LHCN-M2 (cell line): Measurements from ENCODE around the gene CCL8. TPM values are rescaled to one million over a fixed set of nuclear protein-coding genes. Genes with fewer than 3 reads are reported as not detected.

Source experiments
- DNase-seq: peaks from one replicate; pipeline ENCODE4 v3.0.0-alpha.2; 2012; ENCODE audit warnings: low read depth
- total RNA-seq: library from RNA; depleted of rRNA; stranded (reverse); fragments of >200 nt; gene quantifications from 2 replicates; pipeline ENCODE4 v1.2.3, GENCODE V29; 2014; rRNA removed

The CCL8 gene
- total RNA-seq, 1 experiment from 2014 or later: not detected

DNA sequence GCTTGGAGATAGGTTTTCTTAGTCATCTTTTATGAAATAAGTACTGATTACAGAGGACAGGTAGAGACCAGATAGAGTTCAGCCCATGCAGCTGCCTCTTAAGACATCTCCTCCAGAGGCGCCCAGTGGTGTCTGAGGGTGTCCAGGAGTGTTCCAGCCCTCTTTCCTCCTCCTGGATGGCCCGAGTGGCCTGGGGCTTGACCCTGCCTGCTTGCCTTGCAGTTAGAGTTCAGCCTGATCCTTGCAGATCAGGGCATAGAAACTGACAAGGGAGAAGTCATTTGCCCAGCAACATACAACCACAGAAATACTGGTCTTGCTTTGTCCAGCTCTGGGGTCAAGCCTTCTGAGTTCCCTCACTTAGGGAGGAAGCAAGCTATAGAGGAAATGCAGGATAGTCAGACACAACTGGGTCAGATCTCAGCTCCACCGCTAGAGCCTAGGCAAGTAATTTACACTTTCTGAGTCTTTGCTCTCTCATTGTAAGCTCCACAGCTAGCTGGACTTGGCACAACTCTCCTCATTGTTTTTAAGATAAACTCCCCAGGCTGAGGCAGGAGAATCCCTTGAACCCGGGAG, 47.4 kb downstream of the CCL8 start:
- no peak for DNase-seq

DNA sequence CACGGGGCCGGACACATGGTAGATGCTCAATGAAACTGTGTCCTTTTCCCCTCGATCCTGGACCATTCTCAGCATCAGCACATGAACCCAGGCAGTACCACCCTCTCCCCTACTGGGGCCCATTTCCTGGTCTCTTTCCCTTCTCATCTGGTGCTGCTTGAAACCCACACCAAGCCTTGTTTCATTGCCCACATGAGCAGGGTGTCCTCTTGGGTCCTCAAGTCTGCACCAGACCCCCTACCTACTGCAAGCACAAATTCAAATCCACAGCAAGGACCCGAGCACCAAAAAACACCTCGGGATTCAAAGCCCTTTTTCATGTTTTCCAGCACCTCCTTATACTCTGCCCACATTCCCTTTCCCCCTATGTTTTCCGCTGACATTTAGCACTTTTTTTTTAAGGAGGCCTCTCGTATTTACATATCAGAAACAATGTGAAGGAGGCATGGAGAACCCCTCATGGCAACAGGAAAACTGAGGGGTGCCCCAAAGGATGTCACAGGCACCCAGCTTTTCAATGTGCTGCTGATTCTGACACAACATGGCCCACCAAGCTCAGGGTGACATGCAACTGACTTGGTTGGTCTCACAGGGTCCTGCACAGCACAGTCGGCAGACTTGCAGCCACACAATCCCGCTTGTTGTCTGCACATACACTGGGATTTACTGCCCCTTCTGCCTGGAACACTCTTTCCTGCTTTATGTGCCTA, 48.4 kb downstream of the CCL8 start:
- DNase-seq: no peak

DNA sequence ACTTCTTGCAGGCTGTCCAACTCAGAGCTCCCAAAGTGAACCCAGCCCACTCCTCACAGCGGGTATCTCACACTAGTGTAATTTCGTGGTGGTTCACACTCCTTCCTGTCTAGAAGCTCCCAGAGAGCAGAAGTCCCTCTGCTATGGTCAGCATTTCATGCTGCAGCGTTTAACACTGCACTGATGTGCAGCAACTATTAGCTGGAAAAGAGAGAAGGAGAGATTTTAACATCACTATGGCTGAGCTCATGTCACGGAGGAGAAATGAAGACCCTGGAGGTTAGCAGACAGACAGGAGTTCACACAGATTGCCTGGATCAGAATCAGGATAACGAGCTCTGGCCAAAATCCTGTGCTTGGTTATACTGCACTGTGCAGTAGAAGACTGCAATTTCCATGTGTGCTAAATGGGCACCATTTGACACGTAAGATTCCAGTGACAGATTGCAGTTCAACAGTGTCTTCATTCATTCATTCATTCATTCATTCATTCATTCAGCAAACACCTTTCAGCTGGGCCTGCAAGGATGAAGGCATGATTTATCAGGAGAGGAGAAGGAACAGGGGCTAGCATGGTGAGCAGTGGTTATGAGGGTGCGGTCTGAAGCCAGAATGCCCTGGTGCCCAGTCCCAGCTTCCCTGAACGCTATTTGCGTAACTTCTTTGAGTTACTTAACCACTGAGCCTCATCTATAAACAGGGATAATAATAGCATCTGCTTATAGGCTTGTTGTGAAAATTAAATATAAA, 49.1 kb downstream of the CCL8 start:
- no peak for DNase-seq

DNA sequence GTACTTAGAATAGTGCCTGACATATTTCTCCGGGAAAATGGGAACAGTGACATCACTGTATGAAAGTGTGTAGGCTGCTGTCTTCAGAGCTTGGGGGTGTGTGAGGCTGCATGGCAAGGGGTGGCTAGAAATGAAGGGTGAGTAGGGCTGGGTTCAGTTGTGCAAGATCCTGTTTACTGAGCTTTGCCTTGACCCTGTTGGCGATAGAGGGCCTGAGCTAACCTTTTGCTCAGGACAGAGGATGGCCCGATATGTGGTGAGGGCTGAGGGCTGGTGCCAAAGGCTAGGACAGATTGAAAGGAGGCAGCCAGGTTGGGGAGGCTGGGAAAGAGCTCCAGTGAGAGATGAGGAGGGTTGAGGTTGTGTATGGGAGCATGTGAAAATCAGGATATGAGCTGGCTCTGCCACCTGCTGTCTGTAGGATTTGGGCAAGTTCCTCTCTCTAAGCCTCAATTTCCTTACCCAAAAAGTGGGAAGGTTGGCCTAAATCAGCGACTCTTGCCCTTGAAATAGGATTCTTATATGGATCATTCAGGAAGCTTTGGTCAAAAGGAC, 49.8 kb downstream of the CCL8 start:
- no peak for DNase-seq

DNA sequence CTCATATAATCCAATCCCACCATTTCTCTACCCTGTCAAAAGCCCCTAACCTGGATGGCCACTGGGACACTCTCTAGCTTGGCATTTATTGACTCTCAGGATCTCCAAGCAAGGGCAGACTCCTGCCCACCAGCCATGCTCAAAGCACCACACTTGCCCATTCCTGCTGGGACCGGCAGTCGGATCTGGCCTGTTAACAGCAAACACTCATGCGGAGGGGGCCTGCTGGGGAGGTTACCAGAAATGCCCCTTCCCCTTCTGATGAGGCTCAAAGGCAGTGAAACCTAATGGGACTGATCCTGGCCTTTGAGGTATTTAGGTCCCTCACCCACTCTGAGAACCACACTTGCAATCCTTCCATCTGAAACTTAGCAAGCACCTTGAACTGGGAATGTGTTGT, 50.3 kb downstream of the CCL8 start:
- DNase-seq: no peak

DNA sequence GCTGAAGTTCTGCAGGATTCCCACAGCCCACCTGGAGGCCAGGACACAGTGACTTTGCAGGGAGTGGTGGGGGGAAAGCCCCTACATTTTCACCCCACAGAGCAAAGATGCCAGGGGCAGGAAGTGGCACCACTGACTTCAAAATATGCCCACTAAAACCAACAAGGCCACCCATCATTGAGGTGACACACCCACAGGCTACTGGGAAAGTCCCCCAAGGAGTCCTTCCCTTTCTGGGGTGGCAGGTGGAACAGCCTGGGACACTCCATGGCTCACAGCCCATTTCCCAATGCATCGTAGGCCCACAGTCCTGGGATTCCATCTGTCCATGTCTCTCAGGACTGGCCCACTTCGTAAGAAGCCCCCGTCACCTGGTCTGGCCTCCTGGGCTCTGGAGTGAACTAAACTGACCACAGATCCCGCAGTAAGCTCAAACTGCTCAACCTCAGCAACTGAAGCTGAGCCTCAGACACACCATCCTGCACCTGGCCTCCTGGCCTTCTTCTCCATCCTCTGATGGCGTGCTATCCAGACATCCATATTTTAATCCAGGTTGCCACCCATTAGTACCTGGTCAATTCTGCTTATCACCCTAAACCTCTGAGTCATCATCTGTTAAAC, 51.3 kb downstream of the CCL8 start:
- no peak for DNase-seq

DNA sequence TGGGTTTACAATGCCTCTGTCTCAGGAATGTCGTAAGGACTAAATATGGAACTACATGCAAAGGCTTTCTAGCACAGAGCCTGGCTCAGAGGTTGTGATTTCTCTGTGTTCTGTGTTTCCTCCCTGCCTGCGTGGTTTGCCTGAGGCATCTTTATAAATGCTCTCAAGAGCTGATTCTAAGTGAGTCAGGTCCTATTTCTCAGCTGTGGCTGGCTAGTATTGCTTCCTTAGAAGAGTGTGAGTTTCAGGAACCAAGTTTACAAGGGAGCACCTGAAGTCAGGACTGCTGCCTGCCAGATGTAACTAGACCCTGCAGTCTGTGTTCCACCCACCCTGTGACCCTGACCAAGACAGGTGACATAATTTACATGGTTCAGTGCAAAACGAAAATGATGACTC, 51.8 kb downstream of the CCL8 start:
- no peak for DNase-seq

Other genes starting within 250 kb of the CCL8 start
- not detected in 2 replicates for gene CCL2, start 64.2 kb upstream of the CCL8 start, total RNA-seq
- not detected in 2 replicates for gene CCL7, start 49.2 kb upstream of the CCL8 start, total RNA-seq
- gene CCL11, start 33.7 kb upstream of the CCL8 start, total RNA-seq: not detected in 2 replicates
- not detected in 2 replicates for gene CCL13, start 37.0 kb downstream of the CCL8 start, total RNA-seq
- gene CCL1, start 43.8 kb downstream of the CCL8 start, total RNA-seq: not detected in 2 replicates